Measurements from ENCODE around the gene IL1R2.
"Not testable (repeated sequence)": the region's sequence is repeated elsewhere in the genome, so short reads cannot be mapped to it uniquely, and the experiment has no call there.

IL1R2 gene

DNA sequence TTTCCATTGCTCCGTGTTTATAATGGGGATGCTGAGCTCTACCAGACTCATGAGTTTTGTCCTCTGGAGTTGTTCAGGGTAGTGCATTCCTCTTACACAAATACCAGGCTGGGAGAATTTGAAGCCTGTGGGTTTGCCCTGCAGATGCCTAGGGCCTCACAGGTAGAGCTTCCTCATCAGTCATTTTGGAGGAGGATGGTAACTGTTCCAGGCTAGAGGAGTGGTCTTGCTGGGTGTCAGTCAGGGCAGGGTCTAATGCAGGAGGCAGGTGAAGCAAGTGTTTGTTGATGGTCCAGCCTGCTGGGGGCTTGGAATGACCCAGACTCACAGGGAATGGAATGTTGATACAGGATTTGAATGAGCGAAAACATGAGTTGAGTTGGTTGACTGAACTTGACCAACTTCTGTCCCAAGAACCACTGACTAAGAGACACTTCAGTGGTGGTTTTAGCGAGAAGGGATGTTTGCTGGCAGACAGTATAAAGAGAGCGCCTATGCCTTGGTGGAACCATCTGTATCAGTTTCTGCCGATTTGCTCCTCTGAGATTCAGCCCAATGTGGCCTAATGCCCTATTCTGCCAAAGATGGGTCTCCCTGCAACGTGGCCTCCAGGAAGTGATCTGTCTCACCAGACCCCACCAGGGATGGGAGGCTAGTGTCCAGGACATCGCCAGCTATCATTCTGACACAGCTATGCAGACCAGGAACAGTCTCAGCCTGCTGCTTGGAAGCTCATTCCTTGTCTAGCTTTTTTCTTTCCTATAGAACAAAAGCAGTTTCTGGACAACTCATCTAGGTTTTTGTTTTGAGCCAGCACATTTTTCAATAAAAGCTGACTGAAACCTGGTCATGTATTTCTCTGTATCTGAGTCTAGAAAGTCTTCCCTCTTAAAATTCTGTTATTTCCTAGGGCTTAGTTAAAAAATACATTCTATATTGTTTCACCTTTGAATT is 9.3 kb downstream of the IL1R2 start:
- no peak for DNase-seq

DNA sequence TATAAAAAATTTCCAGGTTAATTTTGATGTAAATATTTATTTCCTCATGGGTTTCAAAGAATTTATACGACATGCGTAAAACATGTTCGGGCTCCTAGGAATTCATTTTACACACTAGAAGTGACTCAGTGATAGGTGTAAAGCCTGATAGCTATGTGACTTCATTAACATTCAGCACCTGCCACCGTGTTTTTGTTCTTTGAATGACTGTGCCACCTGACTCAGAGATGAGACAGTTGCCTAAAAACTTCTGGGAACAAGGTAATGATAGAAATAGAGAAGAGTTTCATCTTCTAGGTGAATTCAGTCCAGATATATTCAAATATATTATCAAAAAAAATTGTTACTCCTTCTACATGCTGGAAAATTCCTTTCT is 10.0 kb downstream of the IL1R2 start:
- DNase-seq, result no peak

DNA sequence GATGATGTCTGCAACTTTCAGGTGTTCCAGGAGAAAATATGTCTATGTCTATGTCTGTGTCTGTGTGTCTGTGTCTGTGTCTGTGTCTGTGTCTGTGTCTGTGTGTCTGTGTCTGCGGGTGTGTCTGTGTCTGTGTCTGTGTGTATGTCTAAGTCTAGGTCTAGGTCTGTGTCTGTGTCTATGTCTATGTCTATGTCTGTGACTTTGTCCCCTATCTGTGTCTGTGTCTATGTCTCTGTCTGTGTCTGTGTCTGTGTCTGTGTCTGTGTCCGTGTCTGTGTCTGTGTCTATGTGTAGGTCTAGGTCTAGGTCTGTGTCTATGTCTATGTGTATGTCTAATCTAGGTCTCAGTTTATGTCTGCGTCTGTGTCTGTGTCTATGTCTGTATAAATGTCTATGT is 10.5 kb downstream of the IL1R2 start:
- DNase-seq, result no peak

DNA sequence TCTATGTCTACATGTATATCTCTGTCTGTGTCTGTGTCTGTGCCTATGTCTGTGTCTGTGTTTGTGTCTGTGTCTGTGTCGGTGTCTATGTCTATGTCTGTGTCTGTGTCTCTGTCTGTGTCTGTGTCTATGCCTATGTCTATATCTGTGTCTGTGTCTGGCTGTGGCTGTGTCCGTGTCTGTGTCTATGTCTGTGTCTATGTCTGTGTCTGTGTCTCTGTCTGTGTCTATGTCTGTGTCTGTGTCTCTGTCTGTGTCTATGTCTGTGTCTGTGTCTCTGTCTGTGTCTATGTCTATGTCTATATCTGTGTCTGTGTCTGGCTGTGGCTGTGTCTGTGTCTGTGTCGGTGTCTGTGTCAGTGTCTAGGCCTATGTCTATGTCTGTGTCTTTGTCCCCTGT is 11.1 kb downstream of the IL1R2 start:
- DNase-seq, result not testable (repeated sequence)

DNA sequence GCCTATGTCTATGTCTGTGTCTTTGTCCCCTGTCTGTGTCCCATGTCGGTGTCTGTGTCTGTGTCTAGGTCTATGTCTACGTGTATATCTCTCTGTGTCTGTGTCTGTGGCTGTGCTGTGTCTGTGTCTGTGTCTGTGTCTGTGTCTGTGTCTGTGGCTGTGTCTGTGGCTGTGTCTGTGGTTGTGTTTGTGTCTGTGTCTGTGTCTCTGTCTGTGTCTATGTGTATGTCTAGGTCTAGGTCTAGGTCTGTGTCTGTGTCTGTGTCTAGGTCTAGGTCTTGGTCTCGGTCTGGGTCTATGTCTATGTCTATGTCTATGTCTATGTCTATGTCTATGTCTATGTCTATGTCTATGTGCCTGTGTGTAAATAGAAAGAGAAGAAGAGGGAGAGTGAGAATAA is 11.9 kb downstream of the IL1R2 start:
- no peak for DNase-seq

DNA sequence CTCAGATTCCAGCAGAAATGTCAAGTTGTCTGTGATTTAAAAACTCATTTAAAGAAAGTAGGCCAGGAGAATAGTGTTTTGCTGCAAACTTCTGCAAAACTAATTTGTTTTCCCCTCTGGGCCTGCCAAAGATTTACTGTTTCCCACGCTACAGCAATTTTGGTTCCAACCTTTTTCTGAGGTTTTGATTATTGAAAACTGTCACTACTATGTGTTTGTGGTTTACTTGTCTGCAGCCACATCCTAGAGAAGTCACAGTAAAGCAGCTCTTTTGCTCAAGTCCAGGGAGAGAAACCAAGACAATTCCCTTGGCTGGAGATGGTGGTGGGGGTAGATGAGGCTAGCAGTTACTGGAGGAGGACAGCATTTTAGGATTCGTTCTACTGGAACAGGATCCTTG is 12.8 kb downstream of the IL1R2 start:
- DNase-seq, result no peak

DNA sequence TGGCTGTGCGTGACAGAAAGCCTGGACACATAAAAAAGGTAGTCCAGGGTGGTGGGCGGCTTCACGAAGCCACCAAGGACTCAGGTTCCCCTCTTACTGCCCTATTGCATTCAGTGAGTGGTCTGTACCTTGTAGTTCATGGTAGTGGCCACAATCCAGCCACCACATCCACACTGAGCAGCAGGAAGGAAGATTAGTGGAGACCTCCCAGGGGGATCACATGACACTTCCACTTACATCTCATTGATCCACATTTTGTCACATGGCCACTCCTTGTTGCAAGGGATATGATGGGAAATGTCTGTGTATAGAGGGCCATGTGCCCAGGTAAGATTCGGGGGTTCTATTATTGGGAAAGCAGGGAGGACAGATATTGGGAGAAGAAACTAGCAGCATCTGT is 13.7 kb downstream of the IL1R2 start:
- no peak for DNase-seq

DNA sequence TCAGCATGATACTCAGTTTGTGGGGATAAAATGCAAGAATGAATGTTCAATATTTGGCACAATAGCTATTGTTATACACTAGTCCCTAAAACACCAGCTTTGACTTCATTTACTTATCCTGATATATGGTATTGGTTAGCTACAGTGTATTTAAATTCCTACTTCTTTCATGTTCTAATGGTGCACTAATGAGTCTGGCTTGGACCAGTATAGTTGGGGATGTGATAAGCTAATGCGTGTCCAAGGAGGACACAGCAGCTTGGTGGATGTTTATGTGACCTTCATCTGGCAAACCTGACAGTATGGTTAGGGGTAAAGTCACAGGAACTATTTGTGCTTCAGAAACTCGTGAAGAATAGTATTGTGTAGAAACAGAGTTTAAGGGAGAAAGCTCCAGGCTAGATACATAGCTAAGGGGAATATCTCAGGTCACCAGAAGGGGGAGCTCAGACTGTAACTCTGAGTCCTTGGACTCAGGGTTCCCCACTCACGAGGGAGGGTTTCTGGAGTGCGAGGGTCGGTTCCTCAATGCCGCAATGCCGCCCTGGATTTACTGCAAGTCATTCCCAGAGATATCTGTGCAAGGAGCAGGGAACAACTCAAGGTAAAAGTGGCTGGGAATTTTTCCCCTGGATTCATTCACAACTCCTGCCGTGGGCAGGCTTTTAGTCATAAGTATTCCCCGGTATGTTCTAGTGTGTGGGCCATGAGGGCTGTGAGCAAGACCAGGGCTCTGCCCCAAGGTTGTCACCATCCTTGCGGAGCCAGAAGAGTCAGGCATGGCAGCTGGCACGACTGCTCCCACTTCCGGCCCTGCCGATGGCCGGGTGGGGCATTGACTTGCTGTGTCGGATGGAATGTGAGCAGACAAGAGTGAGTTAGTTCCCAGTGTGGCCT is 14.5 kb downstream of the IL1R2 start:
- peak; percentile 77 to 88 (median 84) for DNase-seq

DNA sequence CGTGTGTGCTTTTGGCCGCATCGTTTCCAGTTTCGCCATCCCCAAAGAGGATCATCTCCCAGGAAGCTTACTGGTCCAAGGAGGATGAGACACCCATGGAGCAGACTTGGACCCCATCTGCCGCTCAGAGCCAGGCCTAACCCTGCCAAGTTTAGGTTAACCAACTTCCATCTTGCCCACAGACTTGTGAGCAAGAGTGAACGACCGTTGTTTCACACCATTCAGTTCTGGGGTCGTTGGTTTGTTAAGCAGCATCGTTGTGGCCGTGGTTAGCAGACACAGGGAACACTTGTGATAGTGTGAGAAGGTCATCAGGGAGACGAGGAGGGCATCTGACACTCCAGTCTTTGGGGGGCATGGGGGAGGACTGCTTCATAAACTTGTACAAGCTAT is 15.1 kb downstream of the IL1R2 start:
- DNase-seq, result no peak

DNA sequence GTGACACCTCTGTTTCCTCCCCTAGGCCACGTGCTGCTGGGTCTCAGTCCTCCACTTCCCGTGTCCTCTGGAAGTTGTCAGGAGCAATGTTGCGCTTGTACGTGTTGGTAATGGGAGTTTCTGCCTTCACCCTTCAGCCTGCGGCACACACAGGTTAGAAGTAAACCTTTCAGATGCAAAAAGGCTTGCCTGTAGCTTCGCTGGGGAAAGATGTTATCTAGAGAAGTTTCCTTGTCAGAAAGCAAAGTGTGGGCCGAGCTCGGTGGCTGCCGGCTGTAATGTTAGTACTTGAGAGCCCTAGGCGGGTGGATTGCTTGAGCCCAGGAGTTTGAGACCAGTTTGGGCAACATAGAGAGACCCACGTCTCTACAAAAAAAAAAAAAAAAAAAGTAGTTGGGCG is 16.7 kb downstream of the IL1R2 start:
- DNase-seq, result no peak

DNA sequence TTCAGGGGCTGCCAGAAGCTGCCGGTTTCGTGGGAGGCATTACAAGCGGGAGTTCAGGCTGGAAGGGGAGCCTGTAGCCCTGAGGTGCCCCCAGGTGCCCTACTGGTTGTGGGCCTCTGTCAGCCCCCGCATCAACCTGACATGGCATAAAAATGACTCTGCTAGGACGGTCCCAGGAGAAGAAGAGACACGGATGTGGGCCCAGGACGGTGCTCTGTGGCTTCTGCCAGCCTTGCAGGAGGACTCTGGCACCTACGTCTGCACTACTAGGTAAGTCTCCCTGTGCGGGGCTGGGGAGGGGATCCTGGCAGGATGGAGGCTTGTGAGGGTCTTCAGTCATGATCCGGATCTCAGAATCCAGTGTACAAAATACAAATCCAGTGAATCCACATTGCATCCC is 17.8 kb downstream of the IL1R2 start:
- no peak for DNase-seq

DNA sequence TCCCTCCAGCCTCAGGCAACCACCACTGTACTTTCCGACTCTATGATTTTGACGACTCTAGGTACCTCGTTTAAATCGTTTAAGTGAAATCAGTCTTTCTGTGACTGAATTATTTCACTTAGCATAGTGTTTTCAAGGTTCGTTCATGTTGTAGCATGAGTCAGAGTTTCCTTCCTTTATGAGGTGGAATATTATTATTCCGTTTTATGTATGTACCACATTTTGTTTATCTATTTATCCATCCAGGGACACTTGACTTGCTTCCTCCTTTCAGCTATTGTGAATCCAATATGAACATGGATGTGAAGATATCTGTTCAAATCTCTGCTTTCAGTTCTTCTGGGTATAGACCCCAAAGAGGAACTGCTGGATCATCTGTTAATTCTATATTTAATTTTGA is 19.1 kb downstream of the IL1R2 start:
- DNase-seq, result peak; percentile 31 to 68 (median 61)

DNA sequence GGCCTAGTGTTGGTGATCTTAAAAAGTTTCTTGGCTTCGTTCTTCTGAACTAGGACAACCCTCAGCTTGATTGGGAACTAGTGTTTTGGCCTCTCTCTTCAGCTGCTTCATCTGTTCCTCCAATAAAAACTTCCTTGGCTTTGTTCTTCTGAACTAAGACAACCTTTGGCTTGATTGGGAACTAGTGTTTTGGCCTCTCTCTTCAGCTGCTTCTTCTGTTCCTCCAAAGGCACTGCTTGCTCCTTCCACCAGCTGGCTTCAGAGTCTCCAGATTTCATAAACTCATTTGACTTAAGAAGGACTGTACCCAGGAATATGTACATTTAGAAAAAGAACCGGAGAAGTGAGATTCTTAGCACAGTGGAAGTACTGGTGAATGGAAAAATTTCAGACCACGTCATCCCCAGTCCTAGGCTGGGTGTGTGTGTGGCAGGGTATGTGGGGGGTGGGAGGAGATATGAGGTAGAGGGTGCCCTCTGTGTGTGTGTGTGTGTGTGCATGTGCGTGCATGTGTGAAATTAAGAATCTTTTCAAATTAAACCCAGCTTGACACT is 20.4 kb downstream of the IL1R2 start:
- DNase-seq, result no peak

DNA sequence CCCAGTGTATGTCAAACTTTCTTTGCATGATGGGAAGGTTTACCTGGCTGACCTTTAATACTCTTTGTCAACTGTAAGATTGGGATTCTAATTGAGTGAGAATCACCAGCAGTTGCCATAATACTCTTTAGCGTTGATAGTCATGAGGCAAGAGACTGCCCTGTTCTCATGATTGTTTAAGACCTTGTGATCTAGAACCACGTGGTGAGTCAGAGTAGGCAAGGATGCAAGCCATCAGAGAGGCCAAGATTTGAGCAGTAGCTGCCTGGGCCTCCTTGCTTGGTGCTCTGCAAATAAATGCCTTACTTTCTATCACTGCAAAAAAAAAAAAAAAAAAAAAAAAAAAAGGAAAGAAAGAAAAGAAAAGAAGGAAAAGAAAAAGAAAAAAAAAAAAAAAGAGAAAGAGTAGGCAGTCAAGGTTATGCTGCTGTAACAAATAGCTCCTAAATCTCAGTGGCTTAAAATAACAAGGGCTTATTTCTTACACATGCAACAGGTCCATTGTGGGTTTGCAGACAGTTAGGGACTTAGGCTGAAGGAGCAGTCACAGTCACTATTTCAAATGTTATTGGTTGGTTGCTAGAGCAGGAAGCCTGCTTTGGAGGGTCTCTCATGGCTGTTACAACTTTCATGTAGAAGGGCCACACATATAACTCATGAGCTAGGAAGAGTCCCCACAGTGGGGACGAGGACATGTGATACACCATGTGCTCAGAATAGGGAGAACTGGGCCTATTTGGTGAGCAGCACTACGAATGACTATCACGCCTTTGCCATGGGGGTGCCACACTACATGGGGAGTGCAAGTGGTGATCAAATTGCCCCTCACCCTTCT is 21.7 kb downstream of the IL1R2 start:
- peak; percentile 40 to 64 (median 61) for DNase-seq

DNA sequence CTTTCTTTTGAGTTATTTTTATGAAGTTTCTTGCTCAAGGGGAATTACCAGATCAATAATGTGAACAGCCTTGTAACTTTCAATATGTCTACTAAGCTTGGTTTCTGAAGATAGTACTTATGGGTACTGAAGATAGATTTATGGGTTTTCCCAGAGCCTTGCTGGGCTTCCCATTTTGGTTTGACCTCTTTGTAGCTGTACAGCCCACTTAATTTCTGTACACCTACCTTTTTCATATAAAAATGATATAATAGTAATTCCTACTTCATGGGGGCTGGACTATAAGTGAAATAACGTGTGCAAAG is 22.2 kb downstream of the IL1R2 start:
- DNase-seq, result no peak

DNA sequence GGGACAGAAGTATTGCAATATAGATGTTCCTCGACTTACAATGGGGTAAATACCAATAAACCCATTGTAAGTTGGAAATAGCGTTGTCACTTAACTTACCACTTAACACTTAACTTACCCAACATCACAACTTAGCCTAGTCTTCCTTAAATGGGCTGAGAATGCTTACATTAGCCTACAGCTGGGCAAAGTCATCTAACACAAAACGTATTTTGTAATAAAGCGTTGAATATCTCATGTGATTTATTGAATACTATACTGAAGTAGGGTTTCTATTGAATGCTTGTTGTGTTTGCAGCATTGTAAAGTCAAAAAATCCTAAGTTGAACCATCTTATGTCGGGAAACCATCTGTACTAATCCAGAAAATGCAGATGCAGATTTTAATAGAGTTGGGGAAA is 23.6 kb downstream of the IL1R2 start:
- DNase-seq, result no peak

DNA sequence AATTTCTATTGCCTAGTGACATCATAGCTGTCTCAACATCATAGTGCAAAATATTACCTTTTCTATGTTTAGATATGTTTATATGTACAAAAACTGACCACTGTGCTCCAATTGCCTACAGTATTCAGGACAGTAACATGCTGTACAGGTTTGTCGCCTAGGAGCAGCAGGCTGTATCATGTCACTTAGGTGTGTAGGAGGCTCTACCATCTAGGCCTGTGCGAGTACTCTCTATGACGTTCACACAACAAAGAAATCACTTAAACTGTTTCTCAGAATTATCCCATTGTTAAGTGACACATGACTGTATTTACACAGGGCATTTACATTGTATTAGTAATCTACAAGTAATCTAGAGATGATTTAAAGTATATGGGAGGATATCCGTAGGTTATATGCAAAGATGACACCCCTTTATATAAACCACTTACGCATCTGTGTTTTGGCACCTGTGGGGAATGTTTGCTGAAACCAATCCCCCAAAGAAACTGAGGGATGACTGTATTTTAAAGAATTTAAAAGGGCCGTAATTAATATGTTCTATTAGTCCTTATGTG is 24.7 kb downstream of the IL1R2 start:
- DNase-seq, result no peak

DNA sequence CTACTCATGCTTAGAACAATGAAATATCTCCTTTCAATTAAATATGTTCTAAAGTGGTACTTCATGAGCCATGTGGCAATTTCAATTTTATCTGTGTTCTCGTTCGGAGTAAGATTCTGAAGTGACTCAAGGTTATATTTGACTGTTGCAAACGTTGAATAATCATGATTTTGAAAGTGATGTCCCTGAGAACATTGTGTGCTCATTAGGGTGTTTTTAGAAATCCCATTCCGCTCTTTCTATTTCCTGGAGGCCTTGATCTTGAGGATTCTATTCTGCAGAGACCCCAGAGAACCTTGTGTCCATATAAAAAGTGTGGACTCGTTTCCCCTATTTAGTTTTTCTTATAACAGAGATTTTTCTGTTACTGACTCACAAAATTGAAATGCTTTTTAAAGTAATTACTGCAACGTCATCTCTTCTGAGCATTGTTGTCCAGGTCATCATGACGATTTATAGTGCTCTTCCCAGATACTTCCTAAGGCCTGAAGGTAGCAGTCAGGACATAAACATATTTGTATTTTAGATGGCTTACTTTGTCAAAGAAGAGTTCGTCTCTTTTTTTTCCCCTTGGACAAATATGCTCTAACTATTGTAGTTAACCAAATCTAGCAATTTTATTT is 27.2 kb downstream of the IL1R2 start:
- no peak for DNase-seq

DNA sequence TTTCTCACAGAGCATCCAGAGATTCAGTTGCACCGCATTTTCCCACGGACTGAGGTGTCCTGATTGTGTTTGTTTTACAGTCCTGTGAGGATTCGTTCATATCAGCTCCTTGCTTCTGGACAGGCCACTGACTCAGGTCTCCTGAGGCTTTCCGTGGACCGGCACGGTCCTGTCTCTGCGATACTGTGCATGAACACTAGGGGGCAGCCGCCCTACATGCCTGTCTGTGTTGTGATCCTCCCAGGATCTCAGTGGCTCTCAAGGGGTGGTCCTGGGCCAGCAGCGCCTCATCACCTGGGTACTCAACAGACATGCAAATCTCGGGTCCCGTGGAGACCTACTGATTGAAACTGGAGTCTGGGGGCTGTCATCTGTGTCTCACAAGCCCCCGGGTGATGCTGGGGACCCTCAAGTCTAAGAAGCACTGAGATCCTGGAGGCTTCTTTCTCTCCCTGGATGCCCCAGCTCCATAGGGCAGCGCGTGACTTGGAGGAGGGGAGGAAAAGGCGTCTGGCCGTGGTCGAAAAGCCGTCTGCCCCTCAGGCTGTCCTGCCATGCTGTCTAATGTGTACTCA is 28.9 kb downstream of the IL1R2 start:
- peak; percentile 86 to 88 (median 87) for DNase-seq

DNA sequence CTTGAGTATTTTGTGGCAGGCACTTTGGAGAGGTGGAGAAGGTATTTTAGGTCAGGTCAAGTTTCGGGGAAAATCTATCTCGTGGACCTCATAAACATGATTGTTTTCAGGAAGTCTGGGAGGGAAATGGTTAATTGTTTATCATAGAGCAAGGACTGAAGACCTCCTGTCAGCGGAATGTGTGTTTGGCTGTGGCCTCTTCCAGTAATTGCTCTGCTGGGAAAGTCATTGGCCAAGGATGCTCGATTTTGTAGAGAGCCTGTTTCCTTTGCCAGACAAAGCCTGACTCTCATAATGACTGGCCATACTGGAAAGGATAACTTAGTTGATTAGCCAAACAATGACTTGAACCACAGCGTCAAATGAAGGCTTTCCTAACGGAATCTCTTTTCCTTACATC is 30.0 kb downstream of the IL1R2 start:
- no peak for DNase-seq

DNA sequence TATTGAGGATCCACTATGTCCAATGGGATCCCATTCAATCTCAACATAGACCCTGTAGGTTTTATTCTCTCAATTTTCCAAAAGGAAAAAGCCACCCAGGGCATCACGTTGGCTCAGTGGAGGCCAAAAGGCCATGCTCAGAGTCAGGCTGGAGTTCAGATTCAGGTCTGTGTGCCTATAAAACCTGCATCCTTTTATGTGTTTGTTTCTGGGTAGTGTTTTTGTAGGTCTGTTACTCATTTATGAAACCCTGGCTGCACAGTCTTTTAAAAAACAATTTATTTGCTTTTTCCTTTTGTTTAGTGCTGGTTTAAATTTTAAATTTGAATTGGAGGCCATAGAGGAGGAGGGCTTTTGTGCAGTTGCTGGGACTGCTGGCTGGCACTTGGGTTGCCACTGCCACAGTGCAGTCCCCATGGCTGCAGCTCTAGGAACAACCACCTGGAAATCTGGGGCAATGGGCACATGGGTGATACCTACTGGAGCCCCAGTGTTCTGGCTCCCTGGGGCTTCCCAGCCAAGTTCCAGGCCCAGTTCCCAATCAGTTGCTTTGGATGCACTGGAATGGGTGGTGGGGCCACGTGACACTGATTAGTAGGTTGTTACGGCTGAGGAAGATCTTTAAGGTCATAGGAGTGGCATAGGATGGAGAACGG is 31.3 kb downstream of the IL1R2 start:
- DNase-seq, result no peak
